DMS 273 (cell line): ENCODE results near the gene NCK2.

ENCODE experiments used
- DNase-seq: peaks from one replicate; lab custom pipeline; 2025; ENCODE audit not compliant: unreplicated experiment; lab: John Stamatoyannopoulos, UW

NCK2 gene

DNA sequence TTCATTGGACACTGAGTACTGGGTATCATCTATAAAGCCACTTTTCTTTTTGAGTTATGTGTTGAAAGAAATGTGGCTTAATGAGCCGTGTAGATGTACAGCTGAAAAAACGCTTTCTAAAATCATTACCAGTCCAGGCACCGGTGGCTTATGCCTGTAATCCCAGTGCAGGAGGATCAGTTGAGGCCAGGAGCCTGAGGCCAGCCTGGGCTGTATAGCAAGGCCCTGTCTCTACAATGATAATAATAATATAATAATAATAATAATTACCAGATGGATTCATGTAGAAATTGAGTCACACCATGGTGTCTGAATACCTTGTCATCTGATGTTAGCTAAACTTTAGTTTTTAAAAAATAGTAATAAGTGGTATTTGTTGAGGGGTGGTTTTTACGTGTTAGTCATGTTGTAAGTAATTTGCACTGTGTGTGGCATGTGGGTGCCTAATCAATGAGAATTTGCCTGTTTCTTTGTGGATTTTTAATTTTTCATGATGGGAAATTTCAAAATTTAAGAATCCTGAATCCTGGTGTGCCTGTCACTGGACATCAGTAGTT lies 30.1 kb downstream of the NCK2 start:
- no peak for DNase-seq

DNA sequence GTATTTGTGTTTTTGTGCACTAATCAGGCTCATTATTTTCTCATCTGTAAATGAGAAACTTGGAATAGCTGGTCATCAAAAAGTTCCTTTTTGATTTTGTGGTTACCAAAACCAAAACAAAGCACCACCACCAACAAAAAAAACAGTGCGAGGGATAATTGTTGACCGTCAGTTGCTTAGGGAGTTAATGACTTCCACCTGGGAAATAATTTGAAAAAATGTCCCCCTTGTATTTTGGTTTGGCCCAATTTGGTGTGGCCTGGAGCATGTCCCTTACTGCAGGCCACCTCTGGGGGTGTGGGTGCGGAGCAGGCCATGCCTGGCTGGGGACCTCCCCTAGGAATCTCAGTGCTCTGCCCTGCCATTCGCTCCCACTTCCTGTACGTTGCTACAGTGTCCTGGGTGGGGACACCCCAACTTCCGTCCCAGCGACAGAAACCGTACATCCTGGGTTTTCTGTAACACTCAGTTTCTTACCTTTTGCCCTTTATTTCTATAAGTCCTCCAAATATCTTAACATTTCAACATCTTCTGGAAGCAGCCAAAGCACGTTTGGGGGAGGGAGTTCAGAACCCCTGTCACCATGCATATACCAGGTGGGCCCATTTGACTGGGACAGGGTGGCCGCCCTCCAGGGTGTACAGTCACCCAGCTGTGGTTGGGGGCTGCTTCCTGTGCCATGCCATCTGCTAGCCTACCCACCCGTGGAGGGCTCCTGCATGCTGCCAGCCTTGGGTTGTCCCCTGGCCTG lies 31.3 kb downstream of the NCK2 start:
- no peak for DNase-seq

DNA sequence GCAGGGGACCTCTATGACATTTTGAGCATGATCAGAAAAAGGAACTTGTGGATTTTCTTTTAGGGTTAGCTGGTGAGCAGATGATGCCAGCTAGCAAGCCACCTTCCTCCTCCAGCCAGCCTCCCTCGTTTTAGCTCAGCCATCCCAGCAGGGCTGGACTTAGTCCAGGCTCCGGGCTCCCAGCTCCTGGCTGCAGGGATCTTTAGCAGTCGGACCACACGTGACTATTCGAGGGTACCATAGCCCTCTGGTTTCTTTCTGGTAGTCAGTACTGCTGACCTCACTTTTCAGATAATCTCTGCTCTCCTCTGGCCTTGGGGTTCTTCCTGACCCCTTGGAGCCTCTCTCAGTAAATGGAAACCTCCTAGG lies 31.8 kb downstream of the NCK2 start:
- DNase-seq = no peak

DNA sequence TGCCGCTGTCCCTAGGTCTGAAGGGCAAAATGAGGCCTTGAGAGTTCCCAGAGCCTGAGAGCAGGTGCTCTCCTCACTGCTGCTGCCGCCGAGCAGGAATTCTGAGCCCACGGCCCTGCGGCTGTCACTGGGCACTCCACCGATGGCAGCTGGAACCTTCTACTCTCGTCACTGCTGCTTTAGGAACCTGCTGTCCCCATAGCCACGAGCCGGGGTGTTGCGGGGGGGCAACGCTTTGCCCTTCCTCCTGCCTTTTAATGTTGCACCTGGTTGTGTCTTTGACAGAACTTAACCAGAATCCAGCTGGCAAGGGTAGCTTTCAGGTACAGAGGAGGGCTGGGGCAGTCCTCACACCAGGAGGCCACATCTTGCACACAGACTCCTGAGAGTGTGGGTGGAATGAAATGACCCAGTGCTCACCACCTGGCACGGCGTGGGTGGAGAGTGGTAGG lies 32.3 kb downstream of the NCK2 start:
- DNase-seq = no peak

DNA sequence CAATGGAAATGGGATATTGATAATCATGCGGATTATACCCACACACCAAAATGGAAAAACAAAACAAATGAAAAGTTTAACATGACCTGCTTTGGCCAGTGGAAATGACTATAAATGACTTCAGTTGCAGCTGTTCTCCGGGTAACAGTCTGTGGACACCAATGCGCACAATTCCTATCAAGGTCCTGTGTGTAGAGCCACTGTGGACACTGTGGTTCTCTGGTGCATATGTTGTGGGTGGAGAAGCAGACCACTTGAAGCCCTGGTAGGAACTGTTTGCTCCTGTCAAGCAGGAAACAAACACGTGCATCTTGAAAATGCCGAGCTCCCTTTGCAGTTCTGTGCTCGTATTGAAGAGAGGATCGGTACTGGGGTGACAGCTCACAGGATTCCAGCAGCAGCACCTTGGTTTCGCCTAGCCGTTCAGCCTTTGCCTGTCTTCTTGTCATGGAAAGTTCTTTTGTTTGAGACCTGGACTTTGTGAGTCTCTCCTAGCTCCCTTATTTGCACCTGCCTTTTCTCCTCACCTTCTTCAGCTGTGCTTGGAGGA lies 32.9 kb downstream of the NCK2 start:
- no peak for DNase-seq

DNA sequence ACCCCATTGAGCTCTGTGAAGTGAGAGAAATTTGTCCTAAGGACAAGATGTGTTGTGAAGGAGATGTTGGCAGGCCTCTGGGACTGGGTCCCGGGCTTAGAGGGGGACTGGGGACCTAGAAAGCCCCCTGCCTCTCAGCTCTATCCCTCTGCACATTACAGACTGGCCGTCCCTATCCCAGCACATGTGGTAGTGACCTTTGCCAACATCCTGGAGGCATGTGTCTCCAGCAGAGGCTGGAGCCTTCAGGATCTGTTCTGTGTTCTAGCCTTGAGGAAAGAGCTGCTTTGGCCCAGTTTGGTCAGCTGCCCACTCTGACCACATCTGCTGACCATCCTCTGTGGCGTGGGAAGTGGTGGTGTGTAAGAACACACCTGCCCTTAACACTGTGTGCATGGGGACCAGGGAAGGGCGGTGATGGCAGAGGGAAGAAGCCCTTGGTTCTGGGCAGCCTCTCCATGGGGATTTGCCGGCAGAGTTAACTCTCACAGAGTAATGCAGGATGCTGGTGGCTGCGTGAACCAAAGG lies 33.4 kb downstream of the NCK2 start:
- DNase-seq = no peak

DNA sequence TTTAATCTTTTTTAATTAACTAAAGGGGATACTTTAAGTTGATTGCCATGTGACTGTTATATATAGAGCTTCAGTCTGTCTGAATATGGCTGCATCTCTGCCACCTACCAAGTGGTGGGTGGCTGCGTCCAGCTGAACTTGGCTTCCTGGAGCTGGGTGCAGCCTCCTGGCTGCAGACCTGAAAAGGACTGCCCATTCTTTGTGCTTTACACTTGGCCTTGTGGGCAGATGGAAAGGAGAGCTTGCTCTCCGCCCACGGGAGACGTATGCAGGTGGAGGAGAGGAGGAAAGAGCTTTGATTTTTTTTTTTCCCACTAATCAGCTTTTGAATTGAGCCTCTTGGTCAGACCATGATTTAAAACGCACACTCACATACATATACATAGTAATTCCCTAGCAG lies 34.7 kb downstream of the NCK2 start:
- peak; percentile 14 for DNase-seq

DNA sequence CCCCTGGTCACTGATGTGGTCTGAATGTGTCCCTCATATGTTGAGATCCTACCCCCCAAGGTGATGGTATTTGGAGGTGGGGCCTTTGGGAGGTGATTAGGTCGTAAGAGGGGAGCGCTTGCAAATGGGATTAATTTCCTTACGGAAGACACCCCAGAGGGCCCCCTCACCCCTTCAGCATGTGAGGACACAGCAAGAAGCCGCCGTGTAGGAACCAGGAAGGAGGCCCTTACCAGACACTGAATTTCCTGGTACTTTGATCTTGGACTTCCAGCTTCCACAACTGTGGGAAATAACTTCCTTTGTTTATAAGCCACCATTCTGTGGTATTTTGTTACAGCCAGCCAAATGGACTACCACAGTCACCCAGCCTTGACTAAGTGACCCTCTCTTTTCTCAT lies 35.9 kb downstream of the NCK2 start:
- no peak for DNase-seq

DNA sequence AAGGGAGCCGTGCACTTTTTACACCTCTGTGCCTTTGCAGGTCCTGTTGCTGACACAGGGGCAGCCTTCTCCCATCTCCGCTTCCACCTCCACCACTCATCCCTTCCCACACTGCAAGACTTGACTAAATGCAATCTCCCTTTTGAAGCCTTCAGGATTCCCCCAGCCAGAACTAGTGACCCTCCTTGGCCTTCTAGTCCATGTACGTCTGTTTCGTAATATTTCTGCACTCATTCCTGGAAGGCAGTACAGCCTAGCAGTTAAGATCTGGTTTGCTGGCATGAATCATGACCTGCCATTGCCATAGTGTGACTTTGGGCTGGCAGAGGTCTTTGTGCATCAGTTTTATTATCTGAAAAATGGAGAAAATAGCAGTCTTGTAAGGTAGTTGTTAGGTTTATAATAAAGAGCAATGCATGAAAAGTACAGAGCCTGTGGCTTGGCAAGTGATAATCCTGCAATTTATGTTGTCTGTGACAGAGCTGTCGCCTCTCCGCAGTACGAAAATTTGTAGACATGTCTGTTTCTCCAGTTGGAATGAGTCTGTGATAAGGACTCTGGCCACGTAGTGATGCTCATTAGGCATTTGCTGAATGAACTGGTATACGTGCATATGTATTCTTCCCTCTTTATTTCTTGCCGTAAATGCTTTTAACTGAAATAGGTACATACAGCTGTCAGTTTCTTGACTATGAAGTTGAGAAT lies 36.7 kb downstream of the NCK2 start:
- DNase-seq = no peak

DNA sequence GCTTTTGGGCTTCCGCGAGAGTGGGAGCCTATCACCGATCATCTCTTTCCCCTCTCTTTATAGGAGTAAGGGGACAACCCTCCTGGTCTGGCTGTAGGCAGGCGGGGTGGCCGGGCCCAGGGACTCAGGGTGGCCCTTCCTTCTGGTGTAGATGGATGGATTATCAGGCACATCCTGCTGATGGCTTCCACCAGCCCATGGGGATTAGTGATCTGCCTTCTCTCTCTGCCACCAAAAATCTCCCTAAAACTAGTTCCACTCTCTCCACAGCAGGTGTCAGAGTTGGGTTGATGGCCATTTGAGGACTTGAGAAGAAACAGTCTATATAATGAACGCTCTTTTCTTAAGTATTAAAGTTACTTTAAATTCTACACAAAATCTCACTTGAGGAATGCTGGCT lies 37.4 kb downstream of the NCK2 start:
- peak; percentile 14 for DNase-seq

DNA sequence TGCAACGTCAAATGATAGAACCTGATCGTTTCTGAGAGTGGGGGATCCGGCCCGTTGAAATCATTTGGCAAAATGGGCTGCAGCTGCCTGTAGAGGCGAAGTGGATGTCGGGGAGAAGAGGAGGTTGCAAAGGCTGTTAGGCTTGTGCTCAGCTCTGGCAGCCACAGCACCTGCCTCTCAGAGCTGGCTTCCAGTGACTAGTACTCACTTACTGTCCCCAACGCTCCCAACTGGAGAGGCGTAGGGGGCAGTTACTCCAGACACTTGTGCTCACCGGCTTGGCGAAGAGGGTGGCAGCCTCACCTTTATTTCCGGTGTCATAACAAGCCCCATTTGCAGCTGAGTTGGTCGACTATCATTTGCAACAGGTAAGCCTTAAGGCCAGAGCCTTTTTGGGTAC lies 37.9 kb downstream of the NCK2 start:
- DNase-seq = no peak

DNA sequence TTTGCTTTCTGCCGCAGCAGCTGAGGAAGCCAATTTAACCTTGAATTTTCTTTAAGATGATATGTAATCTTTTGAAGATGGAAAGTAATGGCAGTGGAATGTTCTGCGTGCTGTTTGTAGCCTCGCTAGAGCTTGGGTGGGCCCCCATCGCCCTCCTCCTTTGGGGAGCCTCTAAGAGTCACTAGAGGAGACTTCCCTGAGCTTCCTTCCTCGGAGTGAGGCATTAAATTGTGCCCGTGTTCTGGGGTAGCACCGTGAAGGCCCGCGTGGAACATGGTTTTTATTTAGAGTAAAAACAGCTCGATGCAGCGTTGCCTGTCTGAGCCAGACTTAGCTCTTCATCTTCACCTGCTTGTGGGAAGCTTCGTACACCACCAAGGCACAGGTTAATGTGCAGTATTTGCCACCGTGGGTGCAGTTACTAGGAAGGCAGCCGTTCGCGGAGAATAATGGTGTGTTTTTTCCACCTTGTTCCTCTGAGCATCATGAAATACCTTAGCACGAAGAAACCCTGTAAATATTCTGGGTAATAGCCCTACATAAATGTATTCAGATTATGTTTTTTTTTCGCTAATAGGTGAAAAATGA lies 38.5 kb downstream of the NCK2 start:
- no peak for DNase-seq

DNA sequence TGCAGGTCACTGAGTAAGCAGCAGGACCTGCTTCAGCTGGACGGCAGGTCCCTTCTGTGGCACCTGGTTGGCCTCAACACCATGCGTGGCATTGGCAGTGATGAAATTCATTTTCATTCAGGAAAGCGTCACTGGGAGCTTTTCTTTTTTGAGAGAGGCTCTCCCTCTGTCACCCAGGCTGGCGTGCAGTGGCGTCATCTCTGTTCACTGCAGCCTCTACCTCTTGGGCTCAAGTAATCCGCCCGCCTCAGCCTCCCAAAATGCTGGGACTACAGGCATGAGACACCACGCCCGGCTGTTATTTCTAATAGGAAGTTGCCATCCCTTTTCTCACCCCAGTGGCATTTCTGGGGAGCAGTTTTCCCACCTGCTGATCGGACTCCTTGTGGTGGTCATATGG lies 39.3 kb downstream of the NCK2 start:
- DNase-seq = no peak

DNA sequence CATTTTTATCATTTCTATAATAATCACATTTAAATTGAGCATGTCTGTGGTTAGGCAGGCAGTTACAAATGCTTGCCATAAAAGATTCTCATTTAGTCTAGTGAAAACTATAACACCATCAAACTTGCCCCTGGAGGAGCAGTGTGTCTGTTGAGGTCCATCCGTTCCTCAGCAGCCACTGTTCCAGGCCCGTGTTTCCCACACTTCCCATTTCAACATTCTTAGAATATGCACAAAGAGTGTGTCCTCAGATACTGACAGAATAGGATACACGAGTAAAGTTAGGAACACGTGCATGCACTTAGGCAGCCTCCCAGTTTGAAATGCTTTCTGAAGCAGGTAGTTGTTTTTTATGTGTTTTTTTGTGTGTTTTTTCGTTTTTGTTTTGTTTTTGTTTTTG lies 39.9 kb downstream of the NCK2 start:
- no peak for DNase-seq

DNA sequence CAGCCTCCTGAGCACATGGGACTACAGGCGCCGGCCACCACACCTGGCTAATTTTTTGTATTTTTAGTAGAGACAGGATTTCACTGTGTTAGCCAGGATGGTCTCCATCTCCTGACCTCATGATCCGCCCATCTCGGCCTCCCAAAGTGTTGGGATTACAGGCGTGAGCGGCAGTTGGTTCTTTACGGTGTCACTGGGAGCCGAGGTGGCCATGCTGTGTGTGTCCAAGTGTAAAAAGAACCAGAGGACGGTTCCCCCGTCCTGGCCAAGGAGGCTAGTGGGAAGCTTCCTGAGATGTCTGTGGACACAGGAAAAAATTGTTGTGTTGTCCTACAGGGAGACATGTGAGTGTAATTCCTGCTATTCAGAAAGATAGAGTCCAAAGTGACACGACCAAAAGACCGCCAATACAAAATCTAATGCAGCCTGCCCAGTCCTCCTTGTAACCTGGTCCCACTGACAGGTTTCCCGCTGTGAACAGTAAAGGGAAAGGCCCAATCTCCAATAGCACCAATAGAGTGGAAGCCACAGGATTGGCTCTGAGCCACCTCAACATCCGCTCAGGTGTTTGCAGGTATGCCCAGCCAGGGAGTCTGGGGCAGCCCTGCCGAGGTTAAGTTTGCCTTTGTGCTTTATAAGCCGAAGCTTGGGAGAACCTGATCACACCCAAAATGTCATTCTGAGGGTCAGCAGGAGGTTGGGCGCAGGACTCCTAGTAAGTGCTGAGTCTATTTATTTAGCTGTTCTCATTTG lies 40.6 kb downstream of the NCK2 start:
- no peak for DNase-seq

DNA sequence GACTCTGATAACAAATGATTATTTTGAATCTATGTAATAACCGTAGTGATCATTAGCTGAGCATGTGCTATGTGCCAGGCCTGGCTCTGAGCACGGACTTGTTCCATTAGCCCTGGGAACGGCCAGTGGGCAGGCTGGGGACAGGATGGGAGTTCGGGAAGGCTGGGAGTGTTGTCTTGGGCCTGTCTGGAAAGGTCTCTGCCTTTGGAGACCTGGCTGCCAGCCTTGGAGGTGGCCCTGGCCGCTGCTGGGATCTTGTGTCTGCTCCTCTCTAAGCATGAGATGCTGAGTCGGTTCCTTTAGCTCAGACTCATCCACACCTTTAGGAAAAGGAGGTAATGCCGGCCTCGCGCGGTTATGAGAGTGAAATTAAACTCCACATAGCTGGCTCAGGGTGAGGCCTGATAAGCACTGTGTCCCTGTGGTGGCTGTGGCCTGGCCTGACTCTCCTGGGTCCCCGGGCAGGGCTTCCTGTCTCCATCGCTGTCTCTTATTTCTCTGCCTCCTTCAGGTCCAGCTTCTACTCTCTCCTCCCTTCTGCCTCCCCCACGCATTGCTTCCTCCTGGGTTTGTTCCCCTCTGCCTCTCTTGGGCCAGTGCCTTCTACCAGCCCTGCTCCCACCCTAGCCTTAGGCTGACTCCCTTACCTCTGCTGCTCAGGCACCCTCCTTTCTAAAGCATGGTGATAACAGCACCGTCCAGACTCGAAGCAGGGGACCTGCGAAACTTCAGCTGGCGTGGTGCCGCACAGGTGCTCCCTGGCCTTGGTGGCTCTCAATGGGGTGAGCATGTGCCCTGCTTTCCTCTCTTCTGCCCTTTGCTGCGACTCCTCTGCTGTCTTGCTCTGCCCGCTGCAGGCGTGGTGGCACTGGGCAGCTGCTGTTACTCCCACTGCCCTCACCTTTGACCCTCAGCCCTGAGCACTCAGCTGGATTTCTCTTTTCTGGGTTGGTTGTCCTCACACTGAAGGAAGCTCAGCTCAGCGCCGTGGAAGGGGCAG lies 41.8 kb downstream of the NCK2 start:
- DNase-seq = no peak

DNA sequence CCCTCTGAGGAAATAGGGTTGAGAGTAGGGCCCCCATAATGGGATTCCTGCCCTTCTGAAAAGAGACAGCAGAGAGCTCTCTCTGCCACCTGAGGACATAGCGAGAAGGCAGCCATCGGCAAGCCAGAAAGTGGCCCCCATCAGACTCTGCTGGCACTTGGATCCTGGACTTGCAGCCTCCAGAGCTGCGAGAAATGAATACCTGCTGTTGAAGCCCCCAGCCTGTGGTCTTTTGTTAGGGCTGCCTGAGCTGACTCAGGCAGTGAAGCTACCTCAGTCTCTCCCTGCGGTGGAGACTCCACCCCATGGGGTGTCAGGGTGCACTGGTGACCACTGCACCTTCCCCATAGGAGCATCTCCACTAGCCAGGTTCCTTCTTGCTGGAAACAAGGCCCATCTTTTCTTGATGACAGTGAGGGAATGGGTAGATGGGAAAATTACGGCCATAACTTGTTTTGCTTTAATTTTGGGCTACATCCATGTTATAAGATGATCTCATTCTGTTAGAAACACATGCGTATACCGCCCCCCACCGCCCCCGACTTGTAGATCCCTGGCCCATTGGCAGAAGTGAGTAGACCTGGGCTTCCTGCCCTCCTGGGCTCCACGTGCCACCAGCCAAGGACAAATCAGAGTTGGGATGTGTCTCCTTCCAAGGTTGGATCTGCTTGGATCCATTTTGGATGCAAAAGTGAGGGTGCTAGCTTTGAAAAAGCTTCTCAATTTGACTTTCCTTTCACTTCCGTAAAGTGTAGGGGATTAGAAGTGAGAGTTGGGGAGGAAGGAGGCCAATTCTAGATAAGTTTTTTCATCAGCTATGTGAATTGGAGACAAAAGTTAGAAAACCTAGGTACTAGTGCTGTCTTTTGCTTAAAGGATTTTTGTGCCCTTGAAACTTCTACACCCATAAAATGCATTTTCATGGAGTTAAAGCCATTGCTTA lies 42.9 kb downstream of the NCK2 start:
- DNase-seq = peak; percentile 19

DNA sequence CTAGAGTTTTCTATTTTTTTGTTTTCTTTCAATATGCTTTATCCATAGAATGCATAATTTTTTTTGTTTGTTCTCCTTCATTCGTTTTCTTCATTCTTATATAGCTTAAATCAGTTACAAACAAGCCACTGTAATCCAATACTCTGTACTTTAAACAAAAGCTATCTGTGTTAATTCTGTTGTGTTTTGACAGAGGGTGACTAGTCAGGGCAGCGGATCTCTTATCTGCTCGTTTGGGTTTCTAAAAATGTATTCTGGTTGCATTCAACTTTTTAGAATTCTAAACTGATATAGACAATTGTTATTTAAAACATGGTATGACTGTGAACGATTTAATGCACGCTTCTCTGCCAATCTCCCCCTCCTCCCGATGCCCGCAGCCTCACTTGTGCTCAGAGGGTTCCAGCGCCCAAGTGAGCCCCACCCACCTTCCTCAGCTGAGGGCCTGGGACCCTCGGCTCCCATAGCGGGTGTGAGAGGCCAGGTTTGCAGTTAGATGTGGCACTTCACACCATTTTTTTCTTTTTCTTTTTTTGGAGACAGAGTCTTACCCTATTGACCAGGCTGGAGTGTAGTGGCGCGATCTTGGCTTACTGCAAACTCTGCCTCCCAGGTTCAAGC lies 44.1 kb downstream of the NCK2 start:
- no peak for DNase-seq
